GM23248 (cell line): ENCODE measurements around the gene ZBTB18. TPM values are rescaled to one million over a fixed set of nuclear protein-coding genes. Genes with fewer than 3 reads are reported as not detected.

ENCODE experiments used
- DNase-seq: peaks from one replicate; pipeline ENCODE4 v3.0.0-alpha.2; 2015
- H2AFZ ChIP-seq: fragments of 200-600 bp; sonication (generic); 2 replicates; pipeline ENCODE4 v1.6.1; 2016; ENCODE audit warnings: antibody characterized with exemption
- H3F3A ChIP-seq: fragments of 200-600 bp; sonication (generic); 2 replicates; pipeline ENCODE4 v1.6.1; 2016; ENCODE audit warnings: mild to moderate bottlenecking, antibody characterized with exemption, mixed run types; ENCODE audit not compliant: insufficient read depth
- H3K27ac ChIP-seq: fragments of 200-600 bp; sonication (generic); 2 replicates; pipeline ENCODE4 v1.5.1; 2016; ENCODE audit warnings: mild to moderate bottlenecking
- H3K27me3 ChIP-seq: fragments of 200-600 bp; sonication (generic); replicated peaks from 2 replicates; pipeline ENCODE4 v1.6.1; 2016; ENCODE audit warnings: mild to moderate bottlenecking; ENCODE audit not compliant: insufficient read depth
- H3K36me3 ChIP-seq: fragments of 200-600 bp; sonication (generic); 2 replicates; pipeline ENCODE4 v1.6.1; 2016; ENCODE audit warnings: low read depth, mild to moderate bottlenecking
- H3K4me1 ChIP-seq: fragments of 200-600 bp; sonication (generic); 2 replicates; pipeline ENCODE4 v1.6.1; 2016; ENCODE audit warnings: mild to moderate bottlenecking; ENCODE audit not compliant: insufficient read depth
- H3K4me2 ChIP-seq: fragments of 200-600 bp; sonication (generic); one replicate; pipeline ENCODE4 v1.6.1; 2016; ENCODE audit warnings: mild to moderate bottlenecking; ENCODE audit not compliant: unreplicated experiment
- H3K4me3 ChIP-seq: fragments of 200-600 bp; sonication (generic); 2 replicates; pipeline ENCODE4 v1.5.1; 2016; ENCODE audit warnings: mild to moderate bottlenecking
- H3K79me2 ChIP-seq: fragments of 200-600 bp; sonication (generic); 2 replicates; pipeline ENCODE4 v1.6.1; 2016; ENCODE audit warnings: mild to moderate bottlenecking; ENCODE audit not compliant: insufficient read depth
- H3K9ac ChIP-seq: fragments of 200-600 bp; sonication (generic); 2 replicates; pipeline ENCODE4 v1.6.1; 2016; ENCODE audit warnings: mild to moderate bottlenecking
- H3K9me2 ChIP-seq: fragments of 200-600 bp; sonication (generic); 2 replicates; pipeline ENCODE4 v1.6.1; 2016; ENCODE audit warnings: mixed run types, mild to moderate bottlenecking, moderate library complexity; ENCODE audit not compliant: insufficient read depth
- H3K9me3 ChIP-seq: fragments of 200-600 bp; sonication (generic); one replicate; pipeline ENCODE4 v1.6.1; 2017; ENCODE audit warnings: low read depth
- H4K20me1 ChIP-seq: fragments of 200-600 bp; sonication (generic); 2 replicates; pipeline ENCODE4 v1.6.0; 2016; ENCODE audit not compliant: insufficient read depth
- EZH2 ChIP-seq: fragments of 200-600 bp; sonication (generic); IDR thresholded peaks from 2 replicates; pipeline ENCODE4 v1.6.1; 2018; ENCODE audit warnings: antibody characterized with exemption, mild to moderate bottlenecking; ENCODE audit not compliant: insufficient read depth, poor library complexity, severe bottlenecking
- EZH2phosphoT487 ChIP-seq: fragments of 200-600 bp; sonication (generic); IDR thresholded peaks from 2 replicates; pipeline ENCODE4 v1.6.1; 2018; ENCODE audit warnings: antibody characterized with exemption, moderate library complexity, mild to moderate bottlenecking, low read depth; ENCODE audit not compliant: insufficient read depth
- WGBS, 2 experiments: methylation state at CpG; one replicate each; pipeline ENCODE4 v1.1.6; 2015 to 2017; ENCODE audit warnings: low lambda C conversion rate in 2 of 2, low coverage in 1 of 2; ENCODE audit errors: missing lambda C conversion rate in 2 of 2; 5-methylcytosine and 5-hydroxymethylcytosine counted together
- in situ Hi-C: fragments of 300-500 bp; cut with MboI; formaldehyde crosslinking; loops from 2 replicates; pipeline ENCODE4 v1.15.0; 2020
- polyA plus RNA-seq: library from polyadenylated mRNA; unstranded; fragments of >200 nt; fragmentation: Nextera tagmentation; extraction: Ambion mirVana; gene quantifications from 2 replicates; pipeline ENCODE4 v1.2.1, GENCODE V29; 2016
- total RNA-seq: library from RNA; depleted of rRNA; stranded (reverse); fragments of >200 nt; shearing (Covaris generic); gene quantifications from 2 replicates; pipeline ENCODE4 v1.2.3, GENCODE V29; 2014

ZBTB18 gene
- total and polyA plus RNA-seq, 2 experiments from 2014 or later, result 0.25 to 9.2 TPM

DNA sequence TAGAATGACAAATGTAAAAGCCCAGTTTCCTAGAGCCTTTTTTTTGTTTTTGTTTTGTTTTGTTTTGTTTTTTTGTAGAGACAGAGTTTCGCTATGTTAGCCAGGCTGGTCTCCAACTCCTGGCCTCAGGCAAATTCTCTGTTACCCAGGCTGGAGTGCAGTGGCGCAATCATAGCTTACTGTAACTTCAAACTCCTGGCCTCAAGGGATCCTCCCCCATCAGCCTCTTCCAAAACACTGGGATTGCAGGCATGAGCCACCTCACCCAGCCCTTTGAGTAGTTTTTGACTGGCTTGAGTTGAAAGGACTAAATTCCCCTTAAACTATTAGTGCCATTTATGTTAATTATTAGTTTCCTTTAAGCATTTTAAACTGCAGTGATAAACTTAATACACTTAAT, 28.8 kb upstream of the ZBTB18 start:
- TF ChIP-seq EZH2 (no peak), EZH2phosphoT487 (no peak)
- no peak overlapping the region for H3K27ac ChIP-seq
- 93% methylated on average over 2 of the region's 2 CpGs for WGBS, 2 experiments
- no peak overlapping the region for H3K9ac ChIP-seq
- in situ Hi-C loops, result no loop called here
- no peak overlapping the region for H3K4me3 ChIP-seq
- no peaks in the 10 kb centered on the region for H3K9me2 ChIP-seq
- no peaks in the 10 kb centered on the region for H3K36me3 ChIP-seq
- peak; percentile 71 for DNase-seq
- no peak overlapping the region for H3K4me2 ChIP-seq
- peaks cover 26% of the 10 kb centered on the region; the same call in 1 of the 2 replicates for H3K27me3 ChIP-seq
- no peaks in the 10 kb centered on the region for H3K4me1 ChIP-seq
- no peaks in the 10 kb centered on the region for H3K79me2 ChIP-seq
- H3K9me3 ChIP-seq, result no peaks in the 10 kb centered on the region
- H3F3A ChIP-seq, result no peaks in the 10 kb centered on the region
- H4K20me1 ChIP-seq, result no peaks in the 10 kb centered on the region
- H2AFZ ChIP-seq, result no peak overlapping the region

GRCh38 chr1:244022864-244023440, 28.1 kb upstream of the ZBTB18 start:
- WGBS, 2 experiments, result 89 to 90% methylated on average over 9 of the region's 9 CpGs
- Histone ChIP-seq H3K79me2 (no peaks in the 10 kb centered on the region), H3K27ac (no peak overlapping the region), H3F3A (no peaks in the 10 kb centered on the region), H2AFZ (no peak overlapping the region), H3K4me2 (no peak overlapping the region), H3K27me3 (peaks cover 26% of the 10 kb centered on the region; the same call in 1 of the 2 replicates), H3K4me1 (no peaks in the 10 kb centered on the region), H3K9me2 (no peaks in the 10 kb centered on the region), H3K9ac (no peak overlapping the region), H4K20me1 (no peaks in the 10 kb centered on the region), H3K4me3 (no peak overlapping the region), H3K36me3 (no peaks in the 10 kb centered on the region), H3K9me3 (no peaks in the 10 kb centered on the region)
- no peak for TF ChIP-seq EZH2
- no peak for TF ChIP-seq EZH2phosphoT487
- no peak for DNase-seq
- in situ Hi-C loops, result no loop called here

GRCh38 chr1:244027491-244028145, 23.5 kb upstream of the ZBTB18 start:
- Histone ChIP-seq H3K9ac (no peak overlapping the region), H3K27ac (no peak overlapping the region), H3K9me3 (no peaks in the 10 kb centered on the region), H3K4me2 (no peak overlapping the region), H3K36me3 (no peaks in the 10 kb centered on the region), H4K20me1 (no peaks in the 10 kb centered on the region), H3K27me3 (peaks cover 26% of the 10 kb centered on the region; the same call in 1 of the 2 replicates), H3K79me2 (no peaks in the 10 kb centered on the region), H3F3A (no peaks in the 10 kb centered on the region), H2AFZ (no peak overlapping the region), H3K9me2 (no peaks in the 10 kb centered on the region), H3K4me1 (no peaks in the 10 kb centered on the region), H3K4me3 (no peak overlapping the region)
- no peak for TF ChIP-seq EZH2phosphoT487
- in situ Hi-C loops, result no loop called here
- DNase-seq, result no peak
- WGBS, 2 experiments, result 76 to 80% methylated on average over 17 of the region's 17 CpGs

- Histone ChIP-seq H3K9me3 (no peaks in the 10 kb centered on the region), H3K27me3 (peaks cover 22% of the 10 kb centered on the region; the same call in 1 of the 2 replicates), H3K79me2 (no peaks in the 10 kb centered on the region), H3K27ac (no peak overlapping the region), H3K36me3 (no peaks in the 10 kb centered on the region), H3K4me3 (no peak overlapping the region), H3K9ac (no peak overlapping the region), H2AFZ (no peak overlapping the region), H3F3A (no peaks in the 10 kb centered on the region), H3K4me2 (no peak overlapping the region), H3K9me2 (no peaks in the 10 kb centered on the region), H4K20me1 (no peaks in the 10 kb centered on the region), H3K4me1 (no peaks in the 10 kb centered on the region)
- 77 to 81% methylated on average over 3 of the region's 3 CpGs for WGBS, 2 experiments
- in situ Hi-C loops, result no loop called here
- DNase-seq, result no peak
- TF ChIP-seq EZH2phosphoT487, result no peak
- no peak for TF ChIP-seq EZH2
Observed at GRCh38 chr1:244028701-244029100, 22.4 kb upstream of the ZBTB18 start.
